22Rv1 (cell line): ENCODE results near the gene GAB2.

Experiments used
- H3K27ac ChIP-seq: fragments of 450-650 bp; 2 replicates; pipeline ENCODE4 v1.5.1; 2017
- CTCF ChIP-seq: fragments of 450-650 bp; IDR thresholded peaks from 2 replicates; pipeline ENCODE4 v1.5.1; 2017; ENCODE audit warnings: mild to moderate bottlenecking
- ZFX ChIP-seq: fragments of 450-650 bp; IDR thresholded peaks from 2 replicates; pipeline ENCODE4 v1.6.1; 2017; ENCODE audit warnings: antibody characterized with exemption, borderline replicate concordance

GAB2 gene

GRCh38 chr11:78343303-78343702 lies 74.3 kb downstream of the GAB2 start:
- no peak overlapping the region for H3K27ac ChIP-seq
- TF ChIP-seq CTCF, result no peak
- TF ChIP-seq ZFX, result no peak

GRCh38 chr11:78341841-78342240 lies 75.8 kb downstream of the GAB2 start:
- H3K27ac ChIP-seq, result no peak overlapping the region
- TF ChIP-seq ZFX, result no peak
- TF ChIP-seq CTCF, result no peak

GRCh38 chr11:78340530-78340929 lies 77.1 kb downstream of the GAB2 start:
- TF ChIP-seq CTCF (no peak), ZFX (no peak)
- H3K27ac ChIP-seq, result no peak overlapping the region

- no peak overlapping the region for H3K27ac ChIP-seq
These were observed 77.7 kb downstream of the GAB2 start for GRCh38 chr11:78339945-78340344.

GRCh38 chr11:78339483-78339882 lies 78.1 kb downstream of the GAB2 start:
- no peak overlapping the region for H3K27ac ChIP-seq
- TF ChIP-seq CTCF, result no peak
- TF ChIP-seq ZFX, result no peak

More at GRCh38 chr11:78339945-78340344, 77.7 kb downstream of the GAB2 start:
- TF ChIP-seq CTCF, result no peak
- TF ChIP-seq ZFX, result no peak

GRCh38 chr11:78338702-78339101 lies 78.9 kb downstream of the GAB2 start:
- H3K27ac ChIP-seq, result no peak overlapping the region
- no peak for TF ChIP-seq CTCF
- TF ChIP-seq ZFX, result no peak

- TF ChIP-seq CTCF (no peak), ZFX (no peak)
- peak overlapping the region; percentile 19; the same call in 1 of the 2 replicates for H3K27ac ChIP-seq
These were observed 79.5 kb downstream of the GAB2 start for GRCh38 chr11:78338138-78338537.
